HFFc6 (cell line): Measurements from ENCODE around the gene FARS2. TPM values are rescaled to one million over a fixed set of nuclear protein-coding genes. Genes with fewer than 3 reads are reported as not detected.

Source experiments
- DNase-seq: peaks from one replicate; pipeline ENCODE4 v3.0.0-alpha.2; 2018
- H3K27ac Mint-ChIP-seq: 2 replicates; pipeline ENCODE4 v1.8.0; 2020; ENCODE audit warnings: mild to moderate bottlenecking, mixed read lengths
- H3K27me3 Mint-ChIP-seq: 2 replicates; pipeline ENCODE4 v1.8.0; 2021; ENCODE audit warnings: mild to moderate bottlenecking, moderate library complexity, mixed read lengths; ENCODE audit not compliant: insufficient read depth
- H3K36me3 Mint-ChIP-seq: 2 replicates; pipeline ENCODE4 v1.8.0; 2021; ENCODE audit warnings: low read depth, mixed read lengths
- H3K4me1 Mint-ChIP-seq: 2 replicates; pipeline ENCODE4 v1.8.0; 2020; ENCODE audit warnings: low read depth, mixed read lengths
- H3K4me3 Mint-ChIP-seq: 2 replicates; pipeline ENCODE4 v1.8.0; 2020; ENCODE audit warnings: mild to moderate bottlenecking, moderate library complexity, mixed read lengths
- H3K9me3 Mint-ChIP-seq: 2 replicates; pipeline ENCODE4 v1.8.0; 2020; ENCODE audit warnings: mild to moderate bottlenecking, mixed read lengths
- CTCF ChIP-seq: fragments of 200-600 bp; sonication (generic); IDR thresholded peaks from 2 replicates; pipeline ENCODE4 v1.5.0; 2021; ENCODE audit warnings: antibody characterized with exemption, mild to moderate bottlenecking
- total RNA-seq, 6 experiments: library from RNA; stranded (reverse); fragmentation: NEBNext Ultra II Directional; extraction: Animal tissue kit (Norgen Biotek cat#: 25700); gene quantifications; 2 replicates in 1 of 6; 3 replicates in 5 of 6; pipeline ENCODE4 v1.2.3, GENCODE V29; 2021

Gene FARS2
- total RNA-seq, 6 experiments from 2014 or later: 11.5 to 16.4 (median 13.1) TPM

GRCh38 chr6:5438922-5439584, 177.7 kb downstream of the FARS2 start:
- Mint-ChIP-seq H3K27ac (no peak overlapping the region), H3K4me1 (peaks cover 31% of the 10 kb centered on the region), H3K36me3 (peaks cover 7% of the 10 kb centered on the region), H3K9me3 (no peaks in the 10 kb centered on the region), H3K4me3 (no peak overlapping the region), H3K27me3 (no peaks in the 10 kb centered on the region)
- no peak for DNase-seq
- no peak for TF ChIP-seq CTCF

GRCh38 chr6:5439749-5440148, 178.4 kb downstream of the FARS2 start:
- Mint-ChIP-seq H3K9me3 (no peaks in the 10 kb centered on the region), H3K36me3 (peaks cover 7% of the 10 kb centered on the region), H3K27ac (no peak overlapping the region), H3K4me1 (peaks cover 26% of the 10 kb centered on the region), H3K27me3 (no peaks in the 10 kb centered on the region), H3K4me3 (no peak overlapping the region)
- no peak for DNase-seq
- no peak for TF ChIP-seq CTCF

GRCh38 chr6:5442319-5442718, 181.0 kb downstream of the FARS2 start:
- TF ChIP-seq CTCF: no peak
- no peak overlapping the region for H3K4me3 Mint-ChIP-seq
- no peak overlapping the region for H3K27ac Mint-ChIP-seq
- peaks cover 4% of the 10 kb centered on the region for H3K36me3 Mint-ChIP-seq
- H3K4me1 Mint-ChIP-seq: peaks cover 6% of the 10 kb centered on the region
- H3K9me3 Mint-ChIP-seq: no peaks in the 10 kb centered on the region
- no peaks in the 10 kb centered on the region for H3K27me3 Mint-ChIP-seq
- no peak for DNase-seq

- no peak overlapping the region for H3K27ac Mint-ChIP-seq
- H3K4me1 Mint-ChIP-seq: peaks cover 6% of the 10 kb centered on the region
- no peak overlapping the region for H3K4me3 Mint-ChIP-seq
- H3K27me3 Mint-ChIP-seq: no peaks in the 10 kb centered on the region
- H3K36me3 Mint-ChIP-seq: no peaks in the 10 kb centered on the region; the same call in 1 of the 2 replicates
- no peak for TF ChIP-seq CTCF
- no peak for DNase-seq
- H3K9me3 Mint-ChIP-seq: no peaks in the 10 kb centered on the region
Measured at GRCh38 chr6:5442916-5443315, 181.6 kb downstream of the FARS2 start.

GRCh38 chr6:5443491-5443890, 182.2 kb downstream of the FARS2 start:
- no peak for TF ChIP-seq CTCF
- H3K4me3 Mint-ChIP-seq: no peak overlapping the region
- no peaks in the 10 kb centered on the region; the same call in 1 of the 2 replicates for H3K36me3 Mint-ChIP-seq
- H3K27ac Mint-ChIP-seq: no peak overlapping the region
- DNase-seq: no peak
- peaks cover 7% of the 10 kb centered on the region for H3K4me1 Mint-ChIP-seq
- H3K9me3 Mint-ChIP-seq: no peaks in the 10 kb centered on the region
- no peaks in the 10 kb centered on the region for H3K27me3 Mint-ChIP-seq
